Activated CD8-positive, alpha-beta T cell treated with anti-CD3 and anti-CD28 coated beads for 36 hours (primary cell): ENCODE measurements around the gene ILDR2. TPM values are rescaled to one million over a fixed set of nuclear protein-coding genes. Genes with fewer than 3 reads are reported as not detected.

Experiments used
- ATAC-seq: fragments of 200-7000 bp; cut with Tn5 transposase; one replicate; pipeline ENCODE4 v1.10.0; 2021; ENCODE audit warnings: mild to moderate bottlenecking, moderate library complexity
- CTCF ChIA-PET: fragments of 350-600 bp; sonication (Branson Sonifier 250); formaldehyde crosslinking; loops from one replicate; lab custom pipeline; 2021; ENCODE audit warnings: antibody characterized with exemption; lab: Charles Lee
- POLR2A ChIA-PET: fragments of 350-600 bp; sonication (Branson Sonifier 250); formaldehyde crosslinking; loops from one replicate; lab custom pipeline; 2021; ENCODE audit warnings: antibody characterized with exemption; lab: Charles Lee
- DNase-seq: peaks from one replicate; pipeline ENCODE4 v3.0.0-alpha.2; 2020
- H3K27ac Mint-ChIP-seq: one replicate; pipeline ENCODE4 v1.8.0; 2021; ENCODE audit warnings: mild to moderate bottlenecking, mixed read lengths
- H3K27me3 Mint-ChIP-seq: one replicate; pipeline ENCODE4 v1.8.0; 2021; ENCODE audit warnings: mixed read lengths
- H3K36me3 Mint-ChIP-seq: one replicate; pipeline ENCODE4 v1.8.0; 2021; ENCODE audit warnings: low read depth, mixed read lengths
- H3K4me1 Mint-ChIP-seq: one replicate; pipeline ENCODE4 v1.8.0; 2021; ENCODE audit warnings: low read depth, mixed read lengths
- H3K4me3 Mint-ChIP-seq: one replicate; pipeline ENCODE4 v1.8.0; 2021; ENCODE audit warnings: mild to moderate bottlenecking, moderate library complexity, mixed read lengths
- H3K9me3 Mint-ChIP-seq: one replicate; pipeline ENCODE4 v1.8.0; 2021; ENCODE audit warnings: mixed read lengths
- CTCF ChIP-seq: fragments of 200-600 bp; IDR thresholded peaks from one replicate; pipeline ENCODE4 v1.8.0; 2022; ENCODE audit warnings: antibody characterized with exemption, mild to moderate bottlenecking
- intact Hi-C: fragments of 100-400 bp; cut with micrococcal nuclease; formaldehyde crosslinking; loops from one replicate; pipeline ENCODE4 v1.10.0; 2022
- total RNA-seq, 2 experiments: library from RNA; stranded (reverse); gene quantifications; one replicate each; pipeline ENCODE4 v1.2.3, GENCODE V29; 2021

Gene ILDR2
- total RNA-seq, 2 experiments from 2014 or later = 14.3 to 15.1 TPM

GRCh38 chr1:166937962-166938361, 37.4 kb downstream of the ILDR2 start:
- intact Hi-C loops = no loop called here
- CTCF ChIA-PET = interaction anchor here (0.6 to 1.9 kb wide), 4 partner anchors 28 to 358 kb away, joined by 3 to 5 read pairs (median 4); no protein-coding TSS in a partner anchor

GRCh38 chr1:166937329-166937728, 38.0 kb downstream of the ILDR2 start:
- Mint-ChIP-seq H3K4me1 (peaks cover 12% of the 10 kb centered on the region), H3K27ac (no peak overlapping the region), H3K36me3 (no peaks in the 10 kb centered on the region), H3K27me3 (peaks cover 5% of the 10 kb centered on the region), H3K4me3 (no peak overlapping the region), H3K9me3 (no peaks in the 10 kb centered on the region)
- no peak for ATAC-seq
- intact Hi-C loops = no loop called here
- TF ChIP-seq CTCF = no peak
- no peak for DNase-seq
- CTCF ChIA-PET = interaction anchor here (1.4 to 1.9 kb wide), 3 partner anchors 27 to 122 kb away, joined by 3 to 5 read pairs (median 4); no protein-coding TSS in a partner anchor
- POLR2A ChIA-PET = no interaction called here

More at GRCh38 chr1:166937962-166938361, 37.4 kb downstream of the ILDR2 start:
- Mint-ChIP-seq H3K9me3 (no peaks in the 10 kb centered on the region), H3K27me3 (peaks cover 5% of the 10 kb centered on the region), H3K27ac (no peak overlapping the region), H3K36me3 (no peaks in the 10 kb centered on the region), H3K4me3 (no peak overlapping the region), H3K4me1 (peaks cover 10% of the 10 kb centered on the region)
- ATAC-seq (no peak), DNase-seq (no peak)
- POLR2A ChIA-PET = no interaction called here
- TF ChIP-seq CTCF = no peak

GRCh38 chr1:166933633-166934032, 41.7 kb downstream of the ILDR2 start:
- no peaks in the 10 kb centered on the region for H3K36me3 Mint-ChIP-seq
- ChIA-PET CTCF (interaction anchor here (0.7 to 1.4 kb wide), 4 partner anchors 24 to 125 kb away, joined by 3 to 5 read pairs (median 3); no protein-coding TSS in a partner anchor), POLR2A (interaction anchor here (0.6 to 1.2 kb wide), 3 partner anchors 11 to 50 kb away, joined by 3 read pairs; no protein-coding TSS in a partner anchor)
- no peak for ATAC-seq
- H3K27me3 Mint-ChIP-seq = peaks cover 5% of the 10 kb centered on the region
- intact Hi-C loops = no loop called here
- no peak for DNase-seq
- peaks cover 10% of the 10 kb centered on the region for H3K4me1 Mint-ChIP-seq
- H3K9me3 Mint-ChIP-seq = no peaks in the 10 kb centered on the region
- TF ChIP-seq CTCF = no peak
- no peak overlapping the region for H3K27ac Mint-ChIP-seq
- no peak overlapping the region for H3K4me3 Mint-ChIP-seq

- ChIA-PET POLR2A (interaction anchor here (1.2 kb wide), 1 partner anchor 11 kb away, joined by 3 read pairs; no protein-coding TSS in a partner anchor), CTCF (interaction anchor here (0.8 to 1.6 kb wide), 3 partner anchors 23 to 125 kb away, joined by 3 to 6 read pairs (median 5); no protein-coding TSS in a partner anchor)
- no peak for TF ChIP-seq CTCF
- Mint-ChIP-seq H3K27ac (no peak overlapping the region), H3K36me3 (no peaks in the 10 kb centered on the region), H3K4me1 (peaks cover 10% of the 10 kb centered on the region), H3K27me3 (peaks cover 5% of the 10 kb centered on the region), H3K9me3 (no peaks in the 10 kb centered on the region), H3K4me3 (no peak overlapping the region)
- no peak for ATAC-seq
- DNase-seq = no peak
- intact Hi-C loops = no loop called here
These were observed 42.2 kb downstream of the ILDR2 start for GRCh38 chr1:166933140-166933539.

- ATAC-seq (no peak), DNase-seq (no peak)
- H3K4me3 Mint-ChIP-seq = no peak overlapping the region
- CTCF ChIA-PET = interaction anchor here (1.3 to 1.5 kb wide), 2 partner anchors 13 to 130 kb away, joined by 5 read pairs; no protein-coding TSS in a partner anchor
- no peak for TF ChIP-seq CTCF
- peaks cover 10% of the 10 kb centered on the region for H3K4me1 Mint-ChIP-seq
- POLR2A ChIA-PET = no interaction called here
- intact Hi-C loops = no loop called here
- H3K36me3 Mint-ChIP-seq = peaks cover 4% of the 10 kb centered on the region
- no peaks in the 10 kb centered on the region for H3K9me3 Mint-ChIP-seq
- peaks cover 5% of the 10 kb centered on the region for H3K27me3 Mint-ChIP-seq
- H3K27ac Mint-ChIP-seq = no peak overlapping the region
These were observed 45.4 kb downstream of the ILDR2 start for GRCh38 chr1:166929911-166930310.
